Lower leg skin (tissue), 4 donors: ENCODE results near the gene EPSTI1. TPM values are rescaled to one million over a fixed set of nuclear protein-coding genes. Genes with fewer than 3 reads are reported as not detected.

Experiments
- DNase-seq, 2 donors: peaks; one replicate each; pipeline ENCODE4 v3.0.0-alpha.2; 2019; ENCODE audit warnings: low spot score in 2 of 2
- H3K4me3 ChIP-seq: fragments of 200-600 bp; sonication (generic); 2 replicates; pipeline ENCODE4 v1.5.1; 2017; ENCODE audit warnings: mild to moderate bottlenecking, low read depth; ENCODE audit not compliant: poor library complexity, severe bottlenecking
- CTCF ChIP-seq, 3 donors: fragments of 450-650 bp; IDR thresholded peaks; one replicate each; pipeline ENCODE4 v1.5.1; 2016; ENCODE audit warnings: antibody characterized with exemption in 3 of 3, mild to moderate bottlenecking in 3 of 3, moderate library complexity in 2 of 3
- POLR2A ChIP-seq, 2 donors: fragments of 450-650 bp; IDR thresholded peaks; one replicate each; pipeline ENCODE4 v1.6.1; 2016 to 2017; ENCODE audit warnings: antibody characterized with exemption in 2 of 2, mild to moderate bottlenecking in 1 of 2, moderate library complexity in 1 of 2
- WGBS, 2 donors: methylation state at CpG; one replicate each; pipeline ENCODE4 v1.1.5; 2018; 5-methylcytosine and 5-hydroxymethylcytosine counted together
- intact Hi-C: fragments of 100-400 bp; cut with DNase I; formaldehyde crosslinking; loops from one replicate; pipeline ENCODE4 v1.15.0; 2023; ENCODE audit warnings: low total_unique reads
- total RNA-seq, 4 donors: library from RNA; depleted of rRNA; stranded (reverse); fragments of >200 nt; gene quantifications; one replicate each; pipeline ENCODE4 v1.1.0, GENCODE V29; 2016

The EPSTI1 gene
- total RNA-seq, 4 donors from 2014 or later = 0.79 to 4.8 (median 0.91) TPM; not detected in 1

GRCh38 chr13:42883771-42884467 is 108.1 kb downstream of the EPSTI1 start:
- H3K4me3 ChIP-seq = no peak overlapping the region
- intact Hi-C loops = no loop called here
- DNase-seq = no peak
- WGBS, 2 donors = 19 to 24% methylated on average over 6 of the region's 6 CpGs
- TF ChIP-seq CTCF (IDR thresholded peaks at IDR 0.05) = no peak
- no peak for TF ChIP-seq POLR2A (IDR thresholded peaks at IDR 0.05)

GRCh38 chr13:42883142-42883541 is 108.9 kb downstream of the EPSTI1 start:
- WGBS, 2 donors = 52 to 67% methylated on average over 1 of the region's 1 CpG
- H3K4me3 ChIP-seq = no peak overlapping the region
- DNase-seq = no peak
- intact Hi-C loops = no loop called here
- TF ChIP-seq CTCF (IDR thresholded peaks at IDR 0.05) (no peak), POLR2A (IDR thresholded peaks at IDR 0.05) (no peak)

DNA sequence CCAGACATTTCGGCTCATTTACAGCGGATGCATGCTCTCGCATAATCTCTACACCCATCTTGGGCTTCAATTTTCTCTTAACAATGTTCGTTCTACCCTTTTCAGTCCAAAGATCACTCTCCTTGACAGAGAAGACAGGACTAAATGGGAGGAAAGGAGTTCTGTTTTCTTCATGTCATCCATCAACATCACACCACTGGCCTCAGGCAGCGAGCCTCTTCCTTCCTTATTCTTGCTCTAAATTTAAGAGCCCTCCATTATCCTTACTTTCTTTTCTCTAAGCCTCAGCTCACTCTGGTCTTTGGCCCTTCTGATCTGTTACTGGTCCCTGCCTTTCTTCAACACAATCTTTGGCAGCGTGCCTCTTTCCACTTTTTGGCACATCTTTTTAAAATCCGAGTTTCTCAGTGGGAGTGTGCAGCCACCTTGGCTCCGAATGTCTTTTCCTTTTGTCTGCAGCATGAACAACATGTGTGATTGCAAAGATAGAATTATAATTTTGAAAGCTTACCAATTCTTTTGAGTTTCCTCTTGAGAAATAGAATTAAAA is 111.9 kb downstream of the EPSTI1 start:
- WGBS, 2 donors = 32 to 33% methylated on average over 8 of the region's 8 CpGs
- intact Hi-C loops = no loop called here
- TF ChIP-seq CTCF (IDR thresholded peaks at IDR 0.05) = no peak
- no peak for TF ChIP-seq POLR2A (IDR thresholded peaks at IDR 0.05)
- H3K4me3 ChIP-seq = no peak overlapping the region
- DNase-seq = no peak

DNA sequence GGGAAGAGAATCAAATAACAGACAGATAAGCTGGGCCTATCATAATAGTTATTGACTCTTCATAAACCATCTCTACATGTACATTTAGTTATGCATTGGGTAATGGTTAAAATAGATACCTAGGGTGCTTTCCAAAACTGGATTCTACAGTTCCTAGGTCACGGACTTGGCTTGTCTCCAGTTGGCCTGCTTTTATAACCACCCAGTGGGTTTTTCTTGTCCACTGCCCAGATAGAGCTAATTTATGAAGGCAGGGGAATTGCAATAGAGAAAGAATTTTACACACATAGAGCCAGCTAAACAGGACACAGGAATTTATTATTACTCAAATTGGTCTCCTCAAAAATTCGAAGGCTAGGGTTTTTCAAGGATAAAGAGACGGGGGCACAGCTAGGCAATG is 113.3 kb downstream of the EPSTI1 start:
- H3K4me3 ChIP-seq = no peak overlapping the region
- DNase-seq = no peak
- intact Hi-C loops = no loop called here
- TF ChIP-seq CTCF (IDR thresholded peaks at IDR 0.05) (no peak), POLR2A (IDR thresholded peaks at IDR 0.05) (no peak)
- WGBS, 2 donors = 75 to 81% methylated on average over 3 of the region's 3 CpGs

DNA sequence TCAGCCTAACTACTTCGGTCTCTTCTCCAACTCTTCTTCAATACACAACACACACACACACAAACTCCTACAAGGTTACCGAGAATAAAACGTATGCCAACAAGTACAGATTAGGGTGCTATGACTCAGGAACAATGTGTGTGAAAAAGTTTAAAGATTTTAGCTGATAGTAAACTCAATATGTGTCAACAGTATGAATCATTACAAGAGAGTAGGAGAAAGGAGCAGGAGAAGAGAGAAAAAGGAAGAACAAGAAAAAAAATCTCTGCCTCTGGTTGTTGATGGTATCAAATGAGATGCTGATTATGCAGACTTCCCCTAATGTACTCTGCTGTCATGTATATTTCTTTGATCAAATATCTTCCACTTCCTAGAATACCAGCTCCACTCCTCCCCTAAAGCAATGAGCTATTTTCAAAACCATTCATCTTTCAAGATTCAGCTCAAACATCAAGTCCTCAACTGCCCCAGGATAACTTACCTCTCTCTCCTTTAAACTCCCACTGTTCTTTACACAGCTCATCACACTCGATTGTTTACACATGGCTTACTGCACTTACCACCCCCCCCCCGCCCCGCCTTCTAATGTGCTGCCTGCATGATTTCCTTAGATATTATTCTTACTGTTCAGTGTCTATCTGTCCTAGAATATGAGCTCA is 115.0 kb downstream of the EPSTI1 start:
- no peak for DNase-seq
- intact Hi-C loops = no loop called here
- TF ChIP-seq POLR2A (IDR thresholded peaks at IDR 0.05) (no peak), CTCF (IDR thresholded peaks at IDR 0.05) (no peak)
- 46 to 50% methylated on average over 6 of the region's 6 CpGs for WGBS, 2 donors
- H3K4me3 ChIP-seq = no peak overlapping the region
